PC-9 (cell line): Measurements from ENCODE around the gene TIMM29.

Experiments
- CTCF ChIP-seq: fragments of 200-600 bp; sonication (generic); conservative IDR thresholded peaks from 2 replicates; pipeline ENCODE4 v1.6.1; 2017; ENCODE audit warnings: mixed run types, antibody characterized with exemption, mild to moderate bottlenecking, moderate library complexity
- EZH2 ChIP-seq: fragments of 200-600 bp; sonication (generic); IDR thresholded peaks from 2 replicates; pipeline ENCODE4 v1.8.0; 2017; ENCODE audit warnings: antibody characterized with exemption, low read depth

- no peak for TF ChIP-seq CTCF
- TF ChIP-seq EZH2: no peak
Observed at GRCh38 chr19:10895363-10895762, 33.2 kb upstream of the TIMM29 start.
